HEK293 (cell line): ENCODE results near the gene MGAT5B.

ENCODE experiments used
- YY1 ChIP-seq: fragments of 450-650 bp; formaldehyde crosslinking; IDR thresholded peaks from 2 replicates; pipeline ENCODE4 v1.5.1; 2018; ENCODE audit warnings: missing biosample characterization, missing genetic modification characterization
- ZBTB8A ChIP-seq: fragments of 450-650 bp; formaldehyde crosslinking; IDR thresholded peaks from 2 replicates; pipeline ENCODE4 v1.5.1; 2016; ENCODE audit warnings: missing biosample characterization, missing genetic modification characterization
- ZNF138 ChIP-seq: fragments of 450-650 bp; formaldehyde crosslinking; IDR thresholded peaks from 2 replicates; pipeline ENCODE4 v1.5.1; 2016; ENCODE audit warnings: missing biosample characterization, missing genetic modification characterization, borderline replicate concordance
- TF ChIP-seq, protein P1 (sequence below): fragments of 450-650 bp; formaldehyde crosslinking; IDR thresholded peaks from 2 replicates; pipeline ENCODE4 v1.5.1; 2016; ENCODE audit warnings: missing biosample characterization, missing genetic modification characterization

DNA sequence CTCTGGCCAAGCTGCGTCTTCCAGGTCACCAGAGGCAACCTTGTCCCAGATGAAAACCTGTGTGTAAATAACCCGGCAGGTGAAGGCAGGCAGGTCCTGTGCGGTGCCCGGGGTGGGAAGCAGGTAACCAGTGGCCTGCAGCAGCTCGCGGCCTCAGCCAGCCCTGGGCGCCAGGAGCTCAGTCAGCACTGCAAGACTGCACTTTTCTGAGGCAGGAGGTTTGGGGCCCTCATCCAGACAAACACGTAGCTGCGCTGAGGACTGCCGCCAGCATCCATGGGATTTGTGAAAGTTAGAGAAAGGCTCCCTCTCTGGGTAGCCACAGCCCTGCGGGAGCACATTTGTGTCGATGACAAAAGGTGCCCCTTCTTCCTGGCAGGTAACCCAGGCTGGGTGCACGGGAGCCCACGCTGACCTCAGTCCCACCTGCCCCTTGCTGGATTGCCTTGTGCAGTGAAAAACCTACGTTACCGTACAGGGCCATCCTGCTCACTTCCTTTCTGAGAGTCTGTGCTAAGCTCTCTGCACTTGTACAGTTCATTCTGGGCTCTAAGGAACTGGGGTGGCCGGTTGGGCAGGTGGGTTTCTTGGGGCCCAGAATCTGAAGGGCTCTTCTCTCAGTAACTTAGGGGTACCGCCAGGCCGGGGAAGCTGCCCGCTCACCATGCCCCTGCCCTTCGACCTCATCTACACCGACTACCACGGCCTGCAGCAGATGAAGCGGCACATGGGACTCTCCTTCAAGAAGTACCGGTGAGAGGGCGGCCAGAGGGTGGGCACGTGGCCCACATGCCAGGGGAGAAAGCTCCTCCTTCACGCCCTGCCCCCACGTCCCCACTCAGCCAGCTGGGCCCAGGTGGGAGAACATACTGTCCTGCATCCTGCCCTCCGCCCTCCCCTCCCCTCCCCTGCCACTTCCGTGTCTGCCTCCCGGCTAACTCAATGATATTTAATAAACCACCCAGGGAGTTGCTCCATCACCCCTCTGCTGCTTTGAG lies 56.4 kb downstream of the MGAT5B start:
- TF ChIP-seq, protein P1, sequence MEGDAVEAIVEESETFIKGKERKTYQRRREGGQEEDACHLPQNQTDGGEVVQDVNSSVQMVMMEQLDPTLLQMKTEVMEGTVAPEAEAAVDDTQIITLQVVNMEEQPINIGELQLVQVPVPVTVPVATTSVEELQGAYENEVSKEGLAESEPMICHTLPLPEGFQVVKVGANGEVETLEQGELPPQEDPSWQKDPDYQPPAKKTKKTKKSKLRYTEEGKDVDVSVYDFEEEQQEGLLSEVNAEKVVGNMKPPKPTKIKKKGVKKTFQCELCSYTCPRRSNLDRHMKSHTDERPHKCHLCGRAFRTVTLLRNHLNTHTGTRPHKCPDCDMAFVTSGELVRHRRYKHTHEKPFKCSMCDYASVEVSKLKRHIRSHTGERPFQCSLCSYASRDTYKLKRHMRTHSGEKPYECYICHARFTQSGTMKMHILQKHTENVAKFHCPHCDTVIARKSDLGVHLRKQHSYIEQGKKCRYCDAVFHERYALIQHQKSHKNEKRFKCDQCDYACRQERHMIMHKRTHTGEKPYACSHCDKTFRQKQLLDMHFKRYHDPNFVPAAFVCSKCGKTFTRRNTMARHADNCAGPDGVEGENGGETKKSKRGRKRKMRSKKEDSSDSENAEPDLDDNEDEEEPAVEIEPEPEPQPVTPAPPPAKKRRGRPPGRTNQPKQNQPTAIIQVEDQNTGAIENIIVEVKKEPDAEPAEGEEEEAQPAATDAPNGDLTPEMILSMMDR (tag by site-specific recombination): no peak
- TF ChIP-seq ZNF138 (tag by site-specific recombination) (no peak), YY1 (tag by site-specific recombination) (no peak), ZBTB8A (no peak)
